Central memory CD8-positive, alpha-beta T cell (primary cell): ENCODE results near the gene MYO3B.
A peak's percentile ranks its signal among the peaks of the same experiment; 100 is the strongest.

Source experiments
- ATAC-seq: fragments of 150-1000 bp; cut with Tn5 transposase; replicated peaks from 2 replicates; pipeline ENCODE4 v1.10.0; 2022; ENCODE audit warnings: mild to moderate bottlenecking, moderate FRiP score, moderate number of reproducible peaks; ENCODE audit not compliant: poor library complexity, severe bottlenecking; ENCODE audit errors: extremely low read depth
- DNase-seq, 2 donors: peaks; one replicate each; pipeline ENCODE4 v3.0.0; 2021; ENCODE audit warnings: low spot score in 2 of 2
- H3K27ac Mint-ChIP-seq: one replicate; pipeline ENCODE4 v1.8.0; 2022; ENCODE audit warnings: low read depth, mild to moderate bottlenecking, moderate library complexity, mixed read lengths
- H3K27me3 Mint-ChIP-seq: one replicate; pipeline ENCODE4 v1.8.0; 2022; ENCODE audit warnings: mixed read lengths
- H3K36me3 Mint-ChIP-seq: one replicate; pipeline ENCODE4 v1.8.0; 2022; ENCODE audit warnings: mild to moderate bottlenecking, moderate library complexity, mixed read lengths; ENCODE audit not compliant: insufficient read depth
- H3K4me1 Mint-ChIP-seq: one replicate; pipeline ENCODE4 v1.8.0; 2022; ENCODE audit warnings: mixed read lengths
- H3K4me3 Mint-ChIP-seq: one replicate; pipeline ENCODE4 v1.8.0; 2022; ENCODE audit warnings: mild to moderate bottlenecking, moderate library complexity, mixed read lengths
- H3K9me3 Mint-ChIP-seq: one replicate; pipeline ENCODE4 v1.8.0; 2022; ENCODE audit warnings: mixed read lengths

The MYO3B gene

DNA sequence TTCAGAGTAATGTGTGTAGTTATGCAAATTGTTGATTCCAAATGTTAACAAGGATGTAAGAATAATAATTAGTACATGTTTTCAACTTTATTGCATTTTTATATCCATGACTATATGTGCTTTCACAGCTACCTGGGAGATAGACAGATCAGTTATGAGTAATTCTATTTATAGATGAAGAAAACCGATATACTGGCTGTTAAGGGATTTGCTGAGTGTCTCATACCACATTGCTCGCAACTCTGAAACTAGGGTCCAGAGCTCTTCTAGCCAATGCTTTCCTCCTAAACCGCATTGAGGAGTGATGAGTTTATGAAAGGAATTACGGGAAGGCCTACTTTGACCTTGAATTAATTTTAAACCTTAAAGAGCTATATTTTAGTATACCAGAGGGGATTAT, 202.3 kb downstream of the MYO3B start:
- DNase-seq (no peak), ATAC-seq (no peak)
- no peak overlapping the region for H3K4me3 Mint-ChIP-seq
- H3K9me3 Mint-ChIP-seq, result no peaks in the 10 kb centered on the region
- H3K36me3 Mint-ChIP-seq, result no peaks in the 10 kb centered on the region
- H3K27me3 Mint-ChIP-seq, result peaks cover 27% of the 10 kb centered on the region
- H3K27ac Mint-ChIP-seq, result no peak overlapping the region
- no peaks in the 10 kb centered on the region for H3K4me1 Mint-ChIP-seq

DNA sequence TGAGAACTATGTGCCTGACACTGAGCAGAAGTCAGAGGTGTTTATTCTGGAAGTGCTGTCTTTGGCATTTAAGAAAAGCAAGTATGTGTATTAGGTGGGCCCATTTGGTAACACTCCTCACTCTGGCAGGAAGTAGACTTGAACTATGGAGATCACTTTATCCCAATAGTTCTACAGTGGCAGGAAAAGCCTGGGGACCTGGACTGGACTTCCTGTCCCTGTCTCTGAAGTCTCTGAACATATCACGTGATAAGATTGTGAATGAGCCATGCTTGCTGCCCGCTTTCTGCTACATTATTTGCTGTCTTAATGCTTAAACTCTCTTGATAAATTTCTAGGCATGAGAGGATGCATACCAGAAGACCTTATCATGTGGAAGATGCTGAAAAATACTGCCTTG, 203.7 kb downstream of the MYO3B start:
- no peak overlapping the region for H3K27ac Mint-ChIP-seq
- H3K27me3 Mint-ChIP-seq, result peaks cover 26% of the 10 kb centered on the region
- H3K4me1 Mint-ChIP-seq, result no peaks in the 10 kb centered on the region
- no peaks in the 10 kb centered on the region for H3K9me3 Mint-ChIP-seq
- no peaks in the 10 kb centered on the region for H3K36me3 Mint-ChIP-seq
- no peak overlapping the region for H3K4me3 Mint-ChIP-seq
- no peak for ATAC-seq
- no peak for DNase-seq

DNA sequence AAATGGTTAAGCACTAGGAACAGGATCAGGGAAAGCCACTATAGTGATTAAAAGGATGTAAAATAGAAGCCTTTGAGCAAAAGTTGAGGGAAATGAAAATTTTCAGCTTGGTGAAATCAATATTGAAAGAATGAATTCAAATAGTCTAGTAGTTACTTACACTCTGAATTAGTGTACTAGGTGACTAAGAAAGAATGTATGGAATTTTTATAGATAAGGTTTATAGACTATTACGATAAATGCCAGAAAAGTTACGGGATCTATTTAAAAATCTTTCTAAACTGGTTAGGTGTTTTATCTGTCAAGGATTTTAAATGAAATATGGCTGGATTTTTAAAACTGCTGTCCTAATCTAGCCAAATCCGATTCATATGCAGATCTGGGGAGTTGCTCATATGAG, 208.6 kb downstream of the MYO3B start:
- peaks cover 38% of the 10 kb centered on the region for H3K27me3 Mint-ChIP-seq
- ATAC-seq (no peak), DNase-seq (no peak)
- H3K27ac Mint-ChIP-seq, result no peak overlapping the region
- no peaks in the 10 kb centered on the region for H3K9me3 Mint-ChIP-seq
- no peaks in the 10 kb centered on the region for H3K4me1 Mint-ChIP-seq
- H3K4me3 Mint-ChIP-seq, result no peak overlapping the region
- no peaks in the 10 kb centered on the region for H3K36me3 Mint-ChIP-seq

DNA sequence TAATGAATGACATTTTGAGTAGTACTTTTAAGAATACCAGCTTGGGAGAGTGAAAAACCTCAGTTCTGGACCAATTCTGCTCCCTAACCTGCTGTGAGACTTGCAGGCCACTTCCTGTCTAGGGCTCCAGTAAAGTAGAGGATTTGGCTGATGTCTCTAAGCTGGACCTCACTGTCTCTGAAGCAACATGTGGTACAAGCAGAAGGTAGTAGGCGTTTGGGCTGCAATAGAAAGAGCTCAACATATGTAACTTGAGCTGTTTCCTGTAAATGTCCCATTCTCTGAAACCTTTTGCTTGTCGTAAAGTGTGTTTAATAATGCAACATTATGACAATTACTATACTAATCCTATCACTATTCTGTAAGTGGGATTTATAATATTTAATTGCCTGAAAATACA, 213.1 kb downstream of the MYO3B start:
- no peaks in the 10 kb centered on the region for H3K9me3 Mint-ChIP-seq
- H3K4me1 Mint-ChIP-seq, result no peaks in the 10 kb centered on the region
- no peak overlapping the region for H3K4me3 Mint-ChIP-seq
- ATAC-seq, result no peak
- H3K36me3 Mint-ChIP-seq, result no peaks in the 10 kb centered on the region
- H3K27me3 Mint-ChIP-seq, result peaks cover 48% of the 10 kb centered on the region
- H3K27ac Mint-ChIP-seq, result no peak overlapping the region
- no peak for DNase-seq

DNA sequence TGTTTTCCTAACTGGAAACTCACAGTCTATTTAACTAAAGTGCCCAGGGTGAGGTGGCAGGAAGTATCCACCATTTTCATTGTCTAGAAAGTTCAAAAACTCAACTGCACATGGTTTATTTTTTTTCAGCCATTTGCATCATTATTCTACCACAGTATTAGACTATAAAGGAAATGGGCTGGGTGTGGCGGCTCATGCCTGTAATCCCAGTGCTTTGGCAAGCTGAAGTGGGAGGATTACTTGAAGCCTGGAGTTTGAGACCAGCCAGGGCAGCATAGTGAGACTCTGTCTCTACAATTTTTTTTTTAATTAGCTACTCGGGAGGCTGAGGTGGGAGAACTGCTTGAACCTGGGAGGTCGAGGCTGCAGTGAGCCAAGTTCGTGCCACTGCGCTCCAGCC, 213.8 kb downstream of the MYO3B start:
- H3K4me1 Mint-ChIP-seq, result peaks cover 4% of the 10 kb centered on the region
- DNase-seq, result no peak
- no peaks in the 10 kb centered on the region for H3K9me3 Mint-ChIP-seq
- no peak for ATAC-seq
- H3K27me3 Mint-ChIP-seq, result peaks cover 48% of the 10 kb centered on the region
- H3K4me3 Mint-ChIP-seq, result no peak overlapping the region
- H3K27ac Mint-ChIP-seq, result no peak overlapping the region
- no peaks in the 10 kb centered on the region for H3K36me3 Mint-ChIP-seq

DNA sequence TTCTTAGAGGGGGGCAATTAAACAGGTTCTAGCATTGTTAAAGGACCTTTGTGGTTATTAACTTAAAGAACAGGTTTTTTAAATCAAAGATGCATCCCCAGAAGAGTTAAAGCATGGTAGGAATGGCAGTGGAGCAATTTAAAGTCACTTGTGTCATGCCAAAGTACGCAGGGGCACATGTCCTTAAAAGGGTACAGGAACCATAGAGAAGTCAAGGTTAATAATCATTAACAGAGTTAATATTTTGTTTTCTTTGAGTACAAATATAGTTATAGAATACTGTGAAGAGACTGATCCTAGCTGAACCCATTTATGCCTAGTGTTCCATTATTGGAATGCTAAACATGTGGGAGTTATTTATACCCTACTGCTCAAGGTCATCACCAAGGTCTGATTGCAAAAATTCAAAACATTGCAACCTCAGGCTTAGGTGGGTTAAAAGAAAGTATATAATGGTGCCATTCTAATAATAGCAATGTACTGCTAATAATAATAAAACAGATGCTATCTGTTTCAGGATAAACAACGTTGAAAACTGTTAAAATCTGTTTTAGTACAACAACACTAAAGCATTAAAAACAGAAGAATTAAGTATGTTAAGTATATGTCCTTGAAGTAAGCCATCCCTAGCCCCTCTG, 216.0 kb downstream of the MYO3B start:
- H3K4me1 Mint-ChIP-seq, result peaks cover 5% of the 10 kb centered on the region
- DNase-seq, result no peak
- peaks cover 50% of the 10 kb centered on the region for H3K27me3 Mint-ChIP-seq
- no peaks in the 10 kb centered on the region for H3K36me3 Mint-ChIP-seq
- no peak for ATAC-seq
- no peak overlapping the region for H3K27ac Mint-ChIP-seq
- no peaks in the 10 kb centered on the region for H3K9me3 Mint-ChIP-seq
- H3K4me3 Mint-ChIP-seq, result no peak overlapping the region

DNA sequence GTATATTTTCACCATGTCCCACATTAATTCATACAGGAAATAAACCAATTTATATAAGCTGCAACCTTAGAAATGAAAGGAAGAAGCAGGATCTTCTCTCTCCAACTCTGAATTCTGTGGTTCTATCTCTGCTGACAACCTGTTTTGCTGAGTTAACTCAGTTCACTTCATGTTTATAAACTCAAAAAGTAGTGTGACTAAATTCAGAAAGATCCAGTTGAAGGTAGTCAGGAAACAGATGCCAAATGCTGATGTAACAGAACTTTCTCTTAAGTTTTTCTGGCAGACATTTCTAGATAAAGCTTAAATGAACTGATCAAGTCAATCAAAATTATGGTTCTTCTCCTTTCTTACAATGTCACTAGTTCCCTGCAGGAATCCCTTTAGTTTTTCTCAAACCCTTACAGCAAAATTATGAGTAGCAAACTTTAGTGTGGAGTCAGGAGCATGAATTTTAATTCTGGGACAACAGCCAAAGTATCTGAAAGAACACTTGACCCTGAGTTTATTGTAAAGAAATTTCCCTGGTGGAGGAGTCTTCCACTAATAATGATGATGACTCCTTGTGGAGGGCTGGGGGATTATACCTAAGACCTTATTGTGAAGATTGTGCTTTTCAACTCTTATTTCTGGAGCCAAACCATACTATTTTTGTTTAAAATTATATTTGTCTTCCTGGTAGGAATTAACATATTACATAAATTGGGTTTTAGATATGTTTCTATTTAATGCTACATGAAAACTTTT, 216.9 kb downstream of the MYO3B start:
- no peaks in the 10 kb centered on the region for H3K36me3 Mint-ChIP-seq
- no peak overlapping the region for H3K27ac Mint-ChIP-seq
- ATAC-seq (no peak), DNase-seq (no peak)
- peaks cover 45% of the 10 kb centered on the region for H3K27me3 Mint-ChIP-seq
- H3K9me3 Mint-ChIP-seq, result no peaks in the 10 kb centered on the region
- H3K4me1 Mint-ChIP-seq, result peaks cover 5% of the 10 kb centered on the region
- no peak overlapping the region for H3K4me3 Mint-ChIP-seq

DNA sequence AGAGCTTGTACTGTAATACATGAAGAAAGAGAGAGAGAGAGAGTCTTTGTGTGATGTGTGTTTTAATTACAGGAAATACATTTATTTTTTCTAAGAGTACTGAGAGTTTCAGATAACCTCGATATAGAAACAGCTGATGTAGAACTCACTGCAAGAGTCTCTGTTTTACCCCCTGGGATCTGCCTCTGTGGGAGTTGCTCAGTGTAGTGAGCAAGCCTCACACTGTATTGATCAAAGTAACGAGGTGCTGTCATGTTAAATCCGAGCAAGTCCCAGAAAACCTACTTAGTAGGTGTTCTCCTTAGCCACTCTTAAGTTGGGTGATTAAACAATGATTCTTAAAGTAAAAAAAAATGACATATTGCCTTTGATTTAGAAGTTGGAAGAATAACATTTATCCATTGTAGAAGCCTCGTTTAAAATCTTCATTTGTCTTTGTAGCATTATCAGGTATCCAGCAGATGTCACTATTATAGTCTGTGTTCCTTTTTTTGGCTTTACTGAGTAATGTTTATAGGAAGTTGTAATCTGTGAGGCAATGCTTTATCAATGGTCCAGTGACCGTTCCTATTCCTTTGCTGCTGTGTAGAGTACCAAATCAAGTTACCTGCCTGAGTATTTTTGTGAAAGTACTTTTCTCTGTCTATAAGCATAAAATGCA, 219.0 kb downstream of the MYO3B start:
- no peak for DNase-seq
- H3K4me3 Mint-ChIP-seq, result no peak overlapping the region
- H3K27ac Mint-ChIP-seq, result no peak overlapping the region
- peaks cover 5% of the 10 kb centered on the region for H3K4me1 Mint-ChIP-seq
- H3K27me3 Mint-ChIP-seq, result peaks cover 45% of the 10 kb centered on the region
- H3K9me3 Mint-ChIP-seq, result no peaks in the 10 kb centered on the region
- no peak for ATAC-seq
- no peaks in the 10 kb centered on the region for H3K36me3 Mint-ChIP-seq

DNA sequence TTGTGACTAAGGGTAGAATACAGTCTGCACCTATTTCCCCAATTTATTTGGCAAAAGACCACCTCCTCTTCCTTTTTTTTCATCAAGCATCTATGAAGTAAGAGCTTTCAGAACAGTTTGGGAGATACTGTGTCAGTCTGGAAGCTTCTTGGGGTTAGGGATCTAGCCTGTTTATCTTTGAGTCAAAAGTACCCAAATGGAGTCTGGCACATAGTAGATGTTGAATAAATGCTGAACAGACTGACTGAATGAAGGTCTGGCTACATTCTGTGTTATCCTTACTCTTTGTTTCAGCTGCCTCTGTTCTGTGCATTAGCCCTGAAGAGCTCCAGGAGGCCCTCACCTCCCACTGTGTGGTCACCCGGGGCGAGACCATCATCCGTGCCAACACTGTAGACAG, 223.2 kb downstream of the MYO3B start:
- Mint-ChIP-seq H3K36me3 (peaks cover 2% of the 10 kb centered on the region), H3K9me3 (no peaks in the 10 kb centered on the region), H3K4me1 (peaks cover 5% of the 10 kb centered on the region), H3K27me3 (peaks cover 26% of the 10 kb centered on the region), H3K4me3 (no peak overlapping the region), H3K27ac (no peak overlapping the region)
- DNase-seq (no peak), ATAC-seq (no peak)

DNA sequence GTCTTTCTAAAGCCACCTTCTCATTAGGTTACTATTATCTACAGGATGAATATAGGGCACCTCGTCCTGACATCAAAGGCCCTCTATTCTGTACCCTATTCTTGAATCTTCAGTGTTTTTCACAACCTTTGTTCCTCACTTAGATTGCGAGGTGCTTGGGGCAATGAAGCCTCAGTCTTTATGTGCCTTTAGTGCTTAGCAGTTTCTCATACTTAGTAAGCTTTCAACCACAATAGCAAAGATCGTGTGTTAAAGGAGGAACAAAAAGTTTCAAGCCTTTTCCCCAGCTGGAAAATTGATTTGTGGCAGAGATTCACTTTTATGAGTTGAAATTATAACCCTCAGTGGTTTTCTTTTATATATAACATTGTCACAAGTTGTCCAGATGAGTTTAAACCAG, 226.9 kb downstream of the MYO3B start:
- Mint-ChIP-seq H3K27ac (no peak overlapping the region), H3K36me3 (peaks cover 3% of the 10 kb centered on the region), H3K9me3 (no peaks in the 10 kb centered on the region), H3K27me3 (peaks cover 19% of the 10 kb centered on the region), H3K4me3 (no peak overlapping the region), H3K4me1 (peaks cover 9% of the 10 kb centered on the region)
- no peak for DNase-seq
- no peak for ATAC-seq

DNA sequence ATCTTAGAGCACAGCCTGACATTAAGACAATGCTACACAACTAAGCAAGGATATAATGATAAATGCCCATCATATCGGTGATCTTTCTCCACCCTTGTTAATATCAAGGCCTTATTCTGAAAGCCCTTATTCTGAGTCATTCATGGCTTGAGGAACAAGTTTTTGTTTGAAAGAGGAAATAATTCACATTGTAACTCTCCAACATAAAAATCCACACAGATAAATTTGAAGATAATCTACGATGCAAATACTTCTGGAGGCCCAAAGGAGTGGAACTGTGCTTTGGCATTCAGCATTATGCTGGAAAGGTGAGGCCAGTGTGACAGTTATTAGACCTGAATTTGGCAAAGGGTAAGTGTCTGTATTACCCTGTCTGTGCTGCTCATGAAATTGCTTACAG, 227.4 kb downstream of the MYO3B start:
- Mint-ChIP-seq H3K4me3 (no peak overlapping the region), H3K4me1 (peaks cover 9% of the 10 kb centered on the region), H3K9me3 (no peaks in the 10 kb centered on the region), H3K27me3 (peaks cover 19% of the 10 kb centered on the region), H3K36me3 (peaks cover 3% of the 10 kb centered on the region), H3K27ac (no peak overlapping the region)
- ATAC-seq, result no peak
- no peak for DNase-seq

DNA sequence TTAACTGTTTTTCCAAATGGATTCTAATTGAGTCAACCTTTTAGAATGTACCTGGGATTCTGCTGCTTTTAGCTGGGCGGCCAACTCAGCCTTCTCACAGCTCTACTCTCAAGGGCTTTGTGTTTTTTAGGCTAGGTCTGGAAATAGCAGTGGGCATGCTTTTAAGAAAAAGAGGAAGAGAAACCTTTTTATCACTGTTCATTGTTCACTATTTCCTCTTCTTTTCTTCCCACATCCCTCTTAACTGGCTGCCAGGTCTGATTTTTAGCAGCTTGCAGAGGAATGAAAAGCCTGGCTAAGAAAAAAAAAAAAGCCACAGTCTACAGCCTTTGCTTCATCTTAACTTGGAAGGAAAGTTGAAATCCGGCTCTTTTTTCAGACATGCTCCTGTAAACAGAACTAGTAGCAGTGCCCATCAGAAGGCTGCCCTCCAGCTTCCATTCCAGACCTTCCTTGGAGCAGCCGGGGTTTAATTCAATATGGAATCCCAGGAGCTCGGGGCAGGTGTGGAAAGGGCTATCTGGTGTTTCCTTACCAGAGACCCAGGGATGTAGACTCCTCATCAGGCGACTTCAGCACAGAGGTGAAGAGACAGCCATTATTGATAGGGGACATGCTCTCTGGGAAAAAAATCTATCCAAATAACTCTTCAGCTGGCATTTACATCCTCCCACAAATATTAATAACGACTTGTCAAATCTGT, 230.7 kb downstream of the MYO3B start:
- ATAC-seq, result peak; percentile 24
- peaks cover 3% of the 10 kb centered on the region for H3K36me3 Mint-ChIP-seq
- no peak for DNase-seq
- peak overlapping the region; percentile 56 for H3K4me3 Mint-ChIP-seq
- H3K9me3 Mint-ChIP-seq, result no peaks in the 10 kb centered on the region
- H3K27me3 Mint-ChIP-seq, result peaks cover 19% of the 10 kb centered on the region
- peak overlapping the region; percentile 7 for H3K27ac Mint-ChIP-seq
- H3K4me1 Mint-ChIP-seq, result peaks cover 27% of the 10 kb centered on the region
